ENCODE measurements around the gene GRP.

GRCh38 chr18:59218018-59218417, 1.9 kb upstream of the GRP start:
- no peak for TF ChIP-seq POLR2A (IDR thresholded peaks at IDR 0.05)
- TF ChIP-seq CTCF (IDR thresholded peaks at IDR 0.05): no peak
